H7 (cell line): ENCODE measurements around the gene FMN2. TPM values are rescaled to one million over a fixed set of nuclear protein-coding genes. Genes with fewer than 3 reads are reported as not detected.
A peak's percentile ranks its signal among the peaks of the same experiment; 100 is the strongest.
"Not testable (repeated sequence)": the region's sequence is repeated elsewhere in the genome, so short reads cannot be mapped to it uniquely, and the experiment has no call there.

Experiments used
- DNase-seq: peaks from one replicate; pipeline ENCODE4 v3.0.0; 2012
- H3K27me3 ChIP-seq: 2 replicates; pipeline ENCODE4 v1.6.0; 2011; ENCODE audit warnings: mild to moderate bottlenecking, low read length; ENCODE audit not compliant: control insufficient read depth, insufficient read depth
- H3K36me3 ChIP-seq: replicated peaks from 2 replicates; pipeline ENCODE4 v1.5.1; 2011; ENCODE audit warnings: low read length; ENCODE audit not compliant: control insufficient read depth, insufficient read depth
- H3K4me3 ChIP-seq: 2 replicates; pipeline ENCODE4 v1.5.1; 2011; ENCODE audit warnings: low read depth, mild to moderate bottlenecking, control low read depth, low read length, moderate library complexity; ENCODE audit not compliant: insufficient read depth
- total RNA-seq: library from RNA; depleted of rRNA; stranded (reverse); fragments of >200 nt; shearing (Covaris generic); gene quantifications from 2 replicates; pipeline ENCODE4 v1.2.3, GENCODE V29; 2014

Gene FMN2
- total RNA-seq, 1 experiment from 2014 or later = 0.83 TPM

- Histone ChIP-seq H3K36me3 (no peaks in the 10 kb centered on the region), H3K4me3 (no peak overlapping the region), H3K27me3 (no peaks in the 10 kb centered on the region)
- no peak for DNase-seq
Measured at GRCh38 chr1:240293706-240294105, 202.0 kb downstream of the FMN2 start.

GRCh38 chr1:240294566-240294965 is 202.9 kb downstream of the FMN2 start:
- H3K27me3 ChIP-seq = no peaks in the 10 kb centered on the region
- no peaks in the 10 kb centered on the region for H3K36me3 ChIP-seq
- DNase-seq = peak; percentile 9
- H3K4me3 ChIP-seq = no peak overlapping the region

GRCh38 chr1:240295811-240296210 is 204.1 kb downstream of the FMN2 start:
- Histone ChIP-seq H3K4me3 (no peak overlapping the region), H3K36me3 (no peaks in the 10 kb centered on the region), H3K27me3 (no peaks in the 10 kb centered on the region)
- DNase-seq = no peak

GRCh38 chr1:240304466-240304865 is 212.8 kb downstream of the FMN2 start:
- no peak for DNase-seq
- Histone ChIP-seq H3K27me3 (no peaks in the 10 kb centered on the region), H3K36me3 (no peaks in the 10 kb centered on the region), H3K4me3 (no peak overlapping the region)

- H3K4me3 ChIP-seq = no peak overlapping the region
- no peaks in the 10 kb centered on the region for H3K36me3 ChIP-seq
- no peaks in the 10 kb centered on the region for H3K27me3 ChIP-seq
- DNase-seq = no peak
Measured at GRCh38 chr1:240306673-240307072, 215.0 kb downstream of the FMN2 start.

- no peak overlapping the region for H3K4me3 ChIP-seq
- H3K27me3 ChIP-seq = no peaks in the 10 kb centered on the region
- DNase-seq = no peak
- no peaks in the 10 kb centered on the region for H3K36me3 ChIP-seq
Measured at GRCh38 chr1:240308096-240308495, 216.4 kb downstream of the FMN2 start.

GRCh38 chr1:240309769-240310168 is 218.1 kb downstream of the FMN2 start:
- DNase-seq = no peak
- no peaks in the 10 kb centered on the region for H3K36me3 ChIP-seq
- H3K27me3 ChIP-seq = no peaks in the 10 kb centered on the region
- H3K4me3 ChIP-seq = no peak overlapping the region

- no peak for DNase-seq
- no peaks in the 10 kb centered on the region for H3K36me3 ChIP-seq
Measured at GRCh38 chr1:240310226-240310925, 218.7 kb downstream of the FMN2 start.

GRCh38 chr1:240312872-240313271 is 221.2 kb downstream of the FMN2 start:
- H3K36me3 ChIP-seq = no peaks in the 10 kb centered on the region
- no peak overlapping the region for H3K4me3 ChIP-seq
- H3K27me3 ChIP-seq = no peaks in the 10 kb centered on the region
- DNase-seq = no peak

More at GRCh38 chr1:240310226-240310925, 218.7 kb downstream of the FMN2 start:
- Histone ChIP-seq H3K27me3 (no peaks in the 10 kb centered on the region), H3K4me3 (no peak overlapping the region)

- Histone ChIP-seq H3K36me3 (no peaks in the 10 kb centered on the region), H3K27me3 (no peaks in the 10 kb centered on the region), H3K4me3 (no peak overlapping the region)
- no peak for DNase-seq
Measured at GRCh38 chr1:240314845-240315801, 223.4 kb downstream of the FMN2 start.

- no peak for DNase-seq
Measured at GRCh38 chr1:240319998-240320397, 228.3 kb downstream of the FMN2 start.

GRCh38 chr1:240320659-240321058 is 229.0 kb downstream of the FMN2 start:
- DNase-seq = no peak
- Histone ChIP-seq H3K36me3 (no peaks in the 10 kb centered on the region), H3K4me3 (no peak overlapping the region), H3K27me3 (no peaks in the 10 kb centered on the region)

More at GRCh38 chr1:240319998-240320397, 228.3 kb downstream of the FMN2 start:
- Histone ChIP-seq H3K36me3 (no peaks in the 10 kb centered on the region), H3K27me3 (no peaks in the 10 kb centered on the region), H3K4me3 (no peak overlapping the region)

GRCh38 chr1:240322943-240323342 is 231.3 kb downstream of the FMN2 start:
- no peaks in the 10 kb centered on the region for H3K36me3 ChIP-seq
- no peaks in the 10 kb centered on the region for H3K27me3 ChIP-seq
- DNase-seq = no peak
- no peak overlapping the region for H3K4me3 ChIP-seq

- not testable (repeated sequence) for H3K27me3 ChIP-seq
Measured at GRCh38 chr1:240328382-240328781, 236.7 kb downstream of the FMN2 start.

GRCh38 chr1:240329443-240329842 is 237.8 kb downstream of the FMN2 start:
- H3K4me3 ChIP-seq = no peak overlapping the region
- no peaks in the 10 kb centered on the region for H3K36me3 ChIP-seq
- no peak for DNase-seq
- H3K27me3 ChIP-seq = no peaks in the 10 kb centered on the region

More at GRCh38 chr1:240328382-240328781, 236.7 kb downstream of the FMN2 start:
- DNase-seq, H3K4me3 ChIP-seq, H3K36me3 ChIP-seq: not testable (repeated sequence)
